A549 (cell line): ENCODE results near the gene MAN1A2.

Experiments
- CTCF ChIP-seq: fragments of >200 bp; sonication (Bioruptor Twin); formaldehyde crosslinking; IDR thresholded peaks from 3 replicates; pipeline ENCODE4 v1.5.1; 2016
- EP300 ChIP-seq, 2 experiments: fragments of >200 bp; sonication (Bioruptor Twin); formaldehyde crosslinking; IDR thresholded peaks; 2 replicates in 1 of 2; 3 replicates in 1 of 2; pipeline ENCODE4 v1.6.1; 2016 to 2017
- MAX ChIP-seq: IDR thresholded peaks from 2 replicates; pipeline ENCODE4 v1.6.1; 2012
- PHF8 ChIP-seq: fragments of 200-600 bp; sonication (generic); IDR thresholded peaks from 2 replicates; pipeline ENCODE4 v1.6.1; 2016; ENCODE audit warnings: low read depth, mild to moderate bottlenecking, antibody characterized with exemption, moderate library complexity, borderline replicate concordance
- POLR2A ChIP-seq: IDR thresholded peaks from 2 replicates; pipeline ENCODE4 v1.6.1; 2012; ENCODE audit warnings: mild to moderate bottlenecking, low read length

GRCh38 chr1:117388328-117388727 is 21.1 kb downstream of the MAN1A2 start:
- TF ChIP-seq EP300 (IDR thresholded peaks at IDR 0.05) (no peak), MAX (no peak), POLR2A (no peak), CTCF (no peak), PHF8 (no peak)
